GM21786 (cell line): ENCODE data around the gene HOXA10.

Experiments
- ATAC-seq: cut with Tn5 transposase; IDR thresholded peaks from one replicate; pipeline ENCODE4 v1.9.1; 2021; ENCODE audit not compliant: unreplicated experiment

Gene HOXA10

GRCh38 chr7:27203964-27204594 is 30.0 kb upstream of the HOXA10 start:
- ATAC-seq, result no peak

- no peak for ATAC-seq
These were observed 29.3 kb upstream of the HOXA10 start for GRCh38 chr7:27203365-27203953.

- no peak for ATAC-seq
These were observed 28.7 kb upstream of the HOXA10 start for GRCh38 chr7:27202862-27203134.

- ATAC-seq, result no peak
These were observed 28.1 kb upstream of the HOXA10 start for GRCh38 chr7:27202018-27202861.

- no peak for ATAC-seq
These were observed 27.5 kb upstream of the HOXA10 start for GRCh38 chr7:27201580-27202017.

GRCh38 chr7:27200761-27201579 is 26.9 kb upstream of the HOXA10 start:
- no peak for ATAC-seq

- ATAC-seq, result no peak
These were observed 26.0 kb upstream of the HOXA10 start, which contains the start of gene HOXA13 for GRCh38 chr7:27199849-27200760. HOXA13 (minus strand) TSS chr7:27200091; CDS start chr7:27200077, 14 bp downstream.

- ATAC-seq, result no peak
These were observed 25.0 kb upstream of the HOXA10 start for GRCh38 chr7:27198871-27199801.

- ATAC-seq, result no peak
These were observed 24.2 kb upstream of the HOXA10 start for GRCh38 chr7:27198138-27198841.

- no peak for ATAC-seq
These were observed 23.3 kb upstream of the HOXA10 start for GRCh38 chr7:27197137-27198042.

GRCh38 chr7:27196287-27196767 is 22.2 kb upstream of the HOXA10 start:
- ATAC-seq, result no peak

- ATAC-seq, result no peak
These were observed 20.7 kb upstream of the HOXA10 start for GRCh38 chr7:27194686-27195379.

- no peak for ATAC-seq
These were observed 19.9 kb upstream of the HOXA10 start for GRCh38 chr7:27194002-27194352.

- ATAC-seq, result no peak
These were observed 19.3 kb upstream of the HOXA10 start for GRCh38 chr7:27193335-27194001.

- no peak for ATAC-seq
These were observed 18.6 kb upstream of the HOXA10 start for GRCh38 chr7:27192546-27193334.
